BLaER1 (cell line): ENCODE data around the gene ZFP3.
"Not testable (repeated sequence)": the region's sequence is repeated elsewhere in the genome, so short reads cannot be mapped to it uniquely, and the experiment has no call there.

Experiments used
- H3K27ac ChIP-seq: shearing (Covaris generic); formaldehyde crosslinking; 2 replicates; pipeline ENCODE4 v1.8.1; 2022
- H3K27me3 ChIP-seq: shearing (Covaris generic); formaldehyde crosslinking; 2 replicates; pipeline ENCODE4 v1.8.1; 2022
- H3K36me3 ChIP-seq: shearing (Covaris generic); formaldehyde crosslinking; 2 replicates; pipeline ENCODE4 v1.8.1; 2022
- H3K4me1 ChIP-seq: shearing (Covaris generic); formaldehyde crosslinking; 2 replicates; pipeline ENCODE4 v1.8.1; 2022
- H3K4me2 ChIP-seq: shearing (Covaris generic); formaldehyde crosslinking; 2 replicates; pipeline ENCODE4 v1.8.1; 2022
- H3K4me3 ChIP-seq: shearing (Covaris generic); formaldehyde crosslinking; 2 replicates; pipeline ENCODE4 v1.8.1; 2022
- H3K9ac ChIP-seq: shearing (Covaris generic); formaldehyde crosslinking; 2 replicates; pipeline ENCODE4 v1.8.1; 2022
- H3K9me3 ChIP-seq: shearing (Covaris generic); formaldehyde crosslinking; 2 replicates; pipeline ENCODE4 v1.8.1; 2022
- H4K20me1 ChIP-seq: shearing (Covaris generic); formaldehyde crosslinking; 2 replicates; pipeline ENCODE4 v1.8.1; 2022
- Cebpa-rat ChIP-seq: shearing (Covaris generic); IDR thresholded peaks from 2 replicates; pipeline ENCODE4 v1.8.1; 2022

The ZFP3 gene

GRCh38 chr17:5139458-5139732 lies 61.1 kb downstream of the ZFP3 start:
- Histone ChIP-seq H4K20me1 (no peaks in the 10 kb centered on the region), H3K4me3 (no peak overlapping the region), H3K36me3 (no peaks in the 10 kb centered on the region), H3K4me1 (no peaks in the 10 kb centered on the region), H3K27ac (no peak overlapping the region), H3K27me3 (no peaks in the 10 kb centered on the region), H3K9ac (no peak overlapping the region), H3K4me2 (no peak overlapping the region), H3K9me3 (no peaks in the 10 kb centered on the region)
- no peak for TF ChIP-seq Cebpa-rat

DNA sequence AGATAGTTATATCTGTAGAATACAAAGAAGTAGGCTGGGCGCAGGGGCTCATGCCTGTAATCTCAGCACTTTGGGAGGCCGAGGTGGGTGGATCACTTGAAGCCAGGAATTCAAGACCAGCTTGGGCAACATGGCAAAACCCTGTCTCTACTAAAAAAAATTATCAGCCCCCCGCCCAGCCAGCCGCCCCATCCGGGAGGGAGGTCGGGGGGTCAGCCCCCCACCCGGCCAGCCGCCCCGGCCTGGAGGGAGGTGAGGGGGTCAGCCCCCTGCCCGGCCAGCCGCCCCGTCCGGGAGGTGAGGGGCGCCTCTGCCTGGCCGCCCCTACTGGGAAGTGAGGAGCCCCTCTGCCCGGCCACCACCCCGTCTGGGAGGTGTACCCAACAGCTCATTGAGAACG lies 64.6 kb downstream of the ZFP3 start:
- not testable (repeated sequence) for H3K4me2 ChIP-seq, H3K27me3 ChIP-seq, H3K27ac ChIP-seq, H4K20me1 ChIP-seq, H3K36me3 ChIP-seq, H3K9me3 ChIP-seq, H3K4me3 ChIP-seq, H3K9ac ChIP-seq, H3K4me1 ChIP-seq
